GM19240 (cell line): Measurements from ENCODE around the gene BCAR3.
"Not testable (repeated sequence)": the region's sequence is repeated elsewhere in the genome, so short reads cannot be mapped to it uniquely, and the experiment has no call there.

Experiments used
- DNase-seq: peaks from one replicate; pipeline ENCODE4 v3.0.0; 2011; ENCODE audit warnings: low spot score; ENCODE audit not compliant: insufficient read length

The BCAR3 gene

GRCh38 chr1:93669369-93669768 lies 12.3 kb downstream of the BCAR3 start:
- DNase-seq = no peak

GRCh38 chr1:93668951-93669350 lies 12.7 kb downstream of the BCAR3 start:
- no peak for DNase-seq

GRCh38 chr1:93668121-93668520 lies 13.5 kb downstream of the BCAR3 start:
- no peak for DNase-seq

GRCh38 chr1:93667642-93668041 lies 14.0 kb downstream of the BCAR3 start:
- DNase-seq = no peak

GRCh38 chr1:93666613-93667384 lies 14.8 kb downstream of the BCAR3 start:
- no peak for DNase-seq

- no peak for DNase-seq
Observed at GRCh38 chr1:93665015-93665414, 16.6 kb downstream of the BCAR3 start.

GRCh38 chr1:93663208-93663614 lies 18.4 kb downstream of the BCAR3 start:
- DNase-seq = no peak

GRCh38 chr1:93662481-93663207 lies 19.0 kb downstream of the BCAR3 start:
- no peak for DNase-seq

- DNase-seq = no peak
Observed at GRCh38 chr1:93661829-93662474, 19.7 kb downstream of the BCAR3 start.

GRCh38 chr1:93661341-93661740 lies 20.3 kb downstream of the BCAR3 start:
- DNase-seq = not testable (repeated sequence)

GRCh38 chr1:93659822-93660503 lies 21.7 kb downstream of the BCAR3 start:
- DNase-seq = no peak

- DNase-seq = no peak
Observed at GRCh38 chr1:93658188-93658587, 23.4 kb downstream of the BCAR3 start.

GRCh38 chr1:93656491-93656890 lies 25.1 kb downstream of the BCAR3 start:
- no peak for DNase-seq

- DNase-seq = no peak
Observed at GRCh38 chr1:93653656-93654055, 28.0 kb downstream of the BCAR3 start.

GRCh38 chr1:93652323-93652949 lies 29.2 kb downstream of the BCAR3 start:
- no peak for DNase-seq

GRCh38 chr1:93651695-93652094 lies 29.9 kb downstream of the BCAR3 start:
- DNase-seq = no peak

- not testable (repeated sequence) for DNase-seq
Observed at GRCh38 chr1:93650159-93650558, 31.5 kb downstream of the BCAR3 start.

- no peak for DNase-seq
Observed at GRCh38 chr1:93649231-93649630, 32.4 kb downstream of the BCAR3 start.

GRCh38 chr1:93648656-93649055 lies 33.0 kb downstream of the BCAR3 start:
- DNase-seq = no peak

- DNase-seq = no peak
Observed at GRCh38 chr1:93641527-93641926, 40.1 kb downstream of the BCAR3 start.
